SKM-1 (cell line): Measurements from ENCODE around the gene NTF3.

Experiments
- DNase-seq: peaks from one replicate; lab custom pipeline; 2025; ENCODE audit not compliant: unreplicated experiment; lab: John Stamatoyannopoulos, UW

Gene NTF3

GRCh38 chr12:5456906-5457305 lies 25.0 kb downstream of the NTF3 start:
- DNase-seq = no peak

- DNase-seq = no peak
These were observed 26.5 kb downstream of the NTF3 start for GRCh38 chr12:5458229-5459050.

- no peak for DNase-seq
These were observed 27.3 kb downstream of the NTF3 start for GRCh38 chr12:5459051-5459782.

- DNase-seq = no peak
These were observed 28.9 kb downstream of the NTF3 start for GRCh38 chr12:5460817-5461216.

- DNase-seq = no peak
These were observed 30.1 kb downstream of the NTF3 start for GRCh38 chr12:5461966-5462365.

- DNase-seq = no peak
These were observed 32.2 kb downstream of the NTF3 start for GRCh38 chr12:5464096-5464495.

- DNase-seq = no peak
These were observed 33.5 kb downstream of the NTF3 start for GRCh38 chr12:5465384-5465783.

- no peak for DNase-seq
These were observed 34.6 kb downstream of the NTF3 start for GRCh38 chr12:5466521-5466960.

GRCh38 chr12:5467931-5468330 lies 36.0 kb downstream of the NTF3 start:
- no peak for DNase-seq

- no peak for DNase-seq
These were observed 38.3 kb downstream of the NTF3 start for GRCh38 chr12:5470221-5470620.

GRCh38 chr12:5470703-5471102 lies 38.8 kb downstream of the NTF3 start:
- no peak for DNase-seq

GRCh38 chr12:5473076-5473782 lies 41.3 kb downstream of the NTF3 start:
- no peak for DNase-seq

GRCh38 chr12:5473783-5474116 lies 41.8 kb downstream of the NTF3 start:
- no peak for DNase-seq

GRCh38 chr12:5476356-5476755 lies 44.4 kb downstream of the NTF3 start:
- no peak for DNase-seq

GRCh38 chr12:5478081-5478706 lies 46.3 kb downstream of the NTF3 start:
- DNase-seq = no peak

- DNase-seq = no peak
These were observed 47.9 kb downstream of the NTF3 start for GRCh38 chr12:5479761-5480160.

GRCh38 chr12:5480218-5480937 lies 48.5 kb downstream of the NTF3 start:
- no peak for DNase-seq

- no peak for DNase-seq
These were observed 49.0 kb downstream of the NTF3 start for GRCh38 chr12:5480938-5481303.

- DNase-seq = no peak
These were observed 49.7 kb downstream of the NTF3 start for GRCh38 chr12:5481645-5482044.

GRCh38 chr12:5484426-5484825 lies 52.5 kb downstream of the NTF3 start:
- no peak for DNase-seq

- DNase-seq = no peak
These were observed 53.5 kb downstream of the NTF3 start for GRCh38 chr12:5485454-5485853.
